ENCODE measurements around the gene ENO3.
"Not testable (repeated sequence)": the region's sequence is repeated elsewhere in the genome, so short reads cannot be mapped to it uniquely, and the experiment has no call there.

The ENO3 gene

GRCh38 chr17:4950746-4951204 lies at the start of gene ENO3:
Gene ENO3 (plus strand): TSS chr17:4951119. CDS start chr17:4951830, 711 bp downstream.
- no peak for DNase-seq (ENCODE audit: low read depth in 2 of 2)

- DNase-seq (ENCODE audit: low read depth in 2 of 2), result no peak
These were observed 49.1 kb upstream of the ENO3 start for GRCh38 chr17:4901648-4902344.

GRCh38 chr17:4902540-4902939 lies 48.4 kb upstream of the ENO3 start:
- DNase-seq (ENCODE audit: low read depth in 2 of 2), result no peak

- DNase-seq (ENCODE audit: low read depth in 2 of 2), result peak; percentile 48 to 82
These were observed 47.7 kb upstream of the ENO3 start, which contains the start of gene CHRNE for GRCh38 chr17:4903051-4903818. Gene CHRNE (minus strand): TSS chr17:4903098. CDS start chr17:4903063, 35 bp downstream.

- DNase-seq (ENCODE audit: low read depth in 2 of 2), result not testable (repeated sequence)
These were observed 44.3 kb upstream of the ENO3 start for GRCh38 chr17:4906642-4907041.

GRCh38 chr17:4908301-4908700 lies 42.6 kb upstream of the ENO3 start:
- DNase-seq (ENCODE audit: low read depth in 2 of 2), result no peak

GRCh38 chr17:4908711-4909496 lies 42.0 kb upstream of the ENO3 start:
- DNase-seq (ENCODE audit: low read depth in 2 of 2), result peak; percentile 44 to 67

GRCh38 chr17:4913994-4914393 lies 36.9 kb upstream of the ENO3 start:
- no peak for DNase-seq (ENCODE audit: low read depth in 2 of 2)

- DNase-seq (ENCODE audit: low read depth in 2 of 2), result not testable (repeated sequence)
These were observed 36.4 kb upstream of the ENO3 start for GRCh38 chr17:4914551-4914950.

- no peak for DNase-seq (ENCODE audit: low read depth in 2 of 2)
These were observed 31.3 kb upstream of the ENO3 start for GRCh38 chr17:4919511-4920047.

- DNase-seq (ENCODE audit: low read depth in 2 of 2), result no peak
These were observed 30.4 kb upstream of the ENO3 start for GRCh38 chr17:4920351-4921048.

GRCh38 chr17:4921320-4921719 lies 29.6 kb upstream of the ENO3 start:
- DNase-seq (ENCODE audit: low read depth in 2 of 2), result no peak

- DNase-seq (ENCODE audit: low read depth in 2 of 2), result not testable (repeated sequence)
These were observed 24.2 kb upstream of the ENO3 start for GRCh38 chr17:4926577-4927335.

GRCh38 chr17:4928881-4929280 lies 22.0 kb upstream of the ENO3 start:
- no peak for DNase-seq (ENCODE audit: low read depth in 2 of 2)

- DNase-seq (ENCODE audit: low read depth in 2 of 2), result no peak
These were observed 19.0 kb upstream of the ENO3 start, which contains the start of gene GP1BA for GRCh38 chr17:4931963-4932362. Gene GP1BA (plus strand): TSS chr17:4932277. CDS start chr17:4932605, 328 bp downstream.

- DNase-seq (ENCODE audit: low read depth in 2 of 2), result no peak
These were observed 18.2 kb upstream of the ENO3 start for GRCh38 chr17:4932756-4933155.

- no peak for DNase-seq (ENCODE audit: low read depth in 2 of 2)
These were observed 17.3 kb upstream of the ENO3 start for GRCh38 chr17:4933646-4934045.

- no peak for DNase-seq (ENCODE audit: low read depth in 2 of 2)
These were observed 16.5 kb upstream of the ENO3 start for GRCh38 chr17:4934173-4934979.

- no peak for DNase-seq (ENCODE audit: low read depth in 2 of 2)
These were observed 15.3 kb upstream of the ENO3 start for GRCh38 chr17:4935650-4936049.

- DNase-seq (ENCODE audit: low read depth in 2 of 2), result no peak
These were observed 14.5 kb upstream of the ENO3 start for GRCh38 chr17:4936436-4936835.

Measured in stimulated activated CD4-positive, alpha-beta T cell treated with anti-CD3 and anti-CD28 coated beads, Interleukin-12 subunit alpha, Interleukin-12 subunit beta, amount 100 ng/mL, for 24 hours (primary cell).